Lower lobe of right lung (tissue), 2 donors: ENCODE results near the gene KCTD15. TPM values are rescaled to one million over a fixed set of nuclear protein-coding genes. Genes with fewer than 3 reads are reported as not detected.

Source experiments
- ATAC-seq, 2 donors: fragments of 200-7000 bp; cut with Tn5 transposase; one replicate each; pipeline ENCODE4 v1.9.1; 2020 to 2022; ENCODE audit warnings: mild to moderate bottlenecking in 2 of 2, moderate library complexity in 2 of 2
- DNase-seq: peaks from one replicate; pipeline ENCODE4 v3.0.0-alpha.2; 2020
- H3K27ac ChIP-seq: fragments of 200-600 bp; one replicate; pipeline ENCODE4 v1.8.0; 2022
- H3K27me3 ChIP-seq: fragments of 200-600 bp; one replicate; pipeline ENCODE4 v1.8.0; 2022; ENCODE audit warnings: low read depth
- H3K36me3 ChIP-seq: fragments of 200-600 bp; one replicate; pipeline ENCODE4 v1.8.0; 2022; ENCODE audit warnings: mild to moderate bottlenecking
- H3K4me1 ChIP-seq: fragments of 200-600 bp; one replicate; pipeline ENCODE4 v1.8.0; 2022
- H3K4me3 ChIP-seq: fragments of 200-600 bp; one replicate; pipeline ENCODE4 v1.8.0; 2022; ENCODE audit warnings: mild to moderate bottlenecking
- H3K9me3 ChIP-seq: fragments of 200-600 bp; one replicate; pipeline ENCODE4 v1.8.0; 2022
- CTCF ChIP-seq: fragments of 200-600 bp; IDR thresholded peaks from one replicate; pipeline ENCODE4 v1.8.0; 2022; ENCODE audit warnings: antibody characterized with exemption, mild to moderate bottlenecking
- intact Hi-C: fragments of 100-400 bp; cut with DNase I; formaldehyde crosslinking; loops from one replicate; pipeline ENCODE4 v1.11.0; 2022
- total RNA-seq: library from RNA; stranded (reverse); fragmentation: NEBNext Ultra II Directional; extraction: Animal tissue kit (Norgen Biotek cat#: 25700); gene quantifications from one replicate; pipeline ENCODE4 v1.2.1, GENCODE V29; 2021
- donor health status: DM: no; HTN: yes; CAD: no; lungs with severe emphysema.

KCTD15 gene
- total RNA-seq, 1 donor from 2014 or later: 27.0 TPM

- Histone ChIP-seq H3K4me3 (no peak overlapping the region), H3K27me3 (peaks cover 27% of the 10 kb centered on the region), H3K9me3 (no peaks in the 10 kb centered on the region), H3K27ac (no peak overlapping the region), H3K4me1 (peaks cover 4% of the 10 kb centered on the region), H3K36me3 (no peaks in the 10 kb centered on the region)
- DNase-seq: no peak
- no peak for ATAC-seq
- TF ChIP-seq CTCF: no peak
- intact Hi-C loops: no loop called here
These were observed 15.9 kb upstream of the KCTD15 start for GRCh38 chr19:33780746-33781145.

- DNase-seq: no peak
- intact Hi-C loops: no loop called here
- peaks cover 27% of the 10 kb centered on the region for H3K27me3 ChIP-seq
- no peak overlapping the region for H3K27ac ChIP-seq
- H3K4me1 ChIP-seq: peaks cover 4% of the 10 kb centered on the region
- ATAC-seq: no peak
- H3K4me3 ChIP-seq: no peak overlapping the region
- TF ChIP-seq CTCF: no peak
- H3K9me3 ChIP-seq: no peaks in the 10 kb centered on the region
- H3K36me3 ChIP-seq: no peaks in the 10 kb centered on the region
These were observed 15.2 kb upstream of the KCTD15 start for GRCh38 chr19:33781415-33781935.

- H3K27me3 ChIP-seq: peaks cover 26% of the 10 kb centered on the region
- no peak for TF ChIP-seq CTCF
- DNase-seq: no peak
- no peak for ATAC-seq
- H3K4me1 ChIP-seq: peaks cover 4% of the 10 kb centered on the region
- no peak overlapping the region for H3K4me3 ChIP-seq
- no peaks in the 10 kb centered on the region for H3K36me3 ChIP-seq
- H3K27ac ChIP-seq: no peak overlapping the region
- no peaks in the 10 kb centered on the region for H3K9me3 ChIP-seq
- intact Hi-C loops: no loop called here
These were observed 14.7 kb upstream of the KCTD15 start for GRCh38 chr19:33781996-33782395.

- no peak overlapping the region for H3K27ac ChIP-seq
- peaks cover 9% of the 10 kb centered on the region for H3K27me3 ChIP-seq
- no peaks in the 10 kb centered on the region for H3K36me3 ChIP-seq
- DNase-seq: no peak
- TF ChIP-seq CTCF: no peak
- no peaks in the 10 kb centered on the region for H3K4me1 ChIP-seq
- no peaks in the 10 kb centered on the region for H3K9me3 ChIP-seq
- no peak overlapping the region for H3K4me3 ChIP-seq
- ATAC-seq: no peak
- intact Hi-C loops: no loop called here
These were observed 12.2 kb upstream of the KCTD15 start for GRCh38 chr19:33784432-33784831.

- Histone ChIP-seq H3K9me3 (no peaks in the 10 kb centered on the region), H3K36me3 (no peaks in the 10 kb centered on the region), H3K27me3 (peaks cover 6% of the 10 kb centered on the region), H3K4me3 (no peak overlapping the region), H3K27ac (no peak overlapping the region), H3K4me1 (no peaks in the 10 kb centered on the region)
- ATAC-seq (no peak), DNase-seq (no peak)
- intact Hi-C loops: no loop called here
- TF ChIP-seq CTCF: no peak
These were observed 10.9 kb upstream of the KCTD15 start for GRCh38 chr19:33785795-33786194.

- peaks cover 8% of the 10 kb centered on the region for H3K27me3 ChIP-seq
- intact Hi-C loops: no loop called here
- no peaks in the 10 kb centered on the region for H3K9me3 ChIP-seq
- no peak for TF ChIP-seq CTCF
- DNase-seq (no peak), ATAC-seq (no peak)
- no peak overlapping the region for H3K27ac ChIP-seq
- no peaks in the 10 kb centered on the region for H3K36me3 ChIP-seq
- no peaks in the 10 kb centered on the region for H3K4me1 ChIP-seq
- no peak overlapping the region for H3K4me3 ChIP-seq
These were observed 8.0 kb upstream of the KCTD15 start for GRCh38 chr19:33788676-33789075.
